Measurements from ENCODE around the gene MAPK11.

GRCh38 chr22:50259302-50259701 lies 10.9 kb downstream of the MAPK11 start:
- TF ChIP-seq CTCF (conservative IDR thresholded peaks at IDR 0.05; ENCODE audit: low read depth, low read length) (no peak), EZH2 (IDR thresholded peaks at IDR 0.05; ENCODE audit: low read length, unreplicated experiment) (no peak), EZH2phosphoT487 (IDR thresholded peaks at IDR 0.05; ENCODE audit: borderline replicate concordance, low read length) (no peak)
